CD1c-positive myeloid dendritic cell (primary cell): ENCODE measurements around the gene SLC35D1.

Experiments used
- DNase-seq: peaks from one replicate; pipeline ENCODE4 v3.0.0-alpha.2; 2016; ENCODE audit errors: extremely low spot score

SLC35D1 gene

DNA sequence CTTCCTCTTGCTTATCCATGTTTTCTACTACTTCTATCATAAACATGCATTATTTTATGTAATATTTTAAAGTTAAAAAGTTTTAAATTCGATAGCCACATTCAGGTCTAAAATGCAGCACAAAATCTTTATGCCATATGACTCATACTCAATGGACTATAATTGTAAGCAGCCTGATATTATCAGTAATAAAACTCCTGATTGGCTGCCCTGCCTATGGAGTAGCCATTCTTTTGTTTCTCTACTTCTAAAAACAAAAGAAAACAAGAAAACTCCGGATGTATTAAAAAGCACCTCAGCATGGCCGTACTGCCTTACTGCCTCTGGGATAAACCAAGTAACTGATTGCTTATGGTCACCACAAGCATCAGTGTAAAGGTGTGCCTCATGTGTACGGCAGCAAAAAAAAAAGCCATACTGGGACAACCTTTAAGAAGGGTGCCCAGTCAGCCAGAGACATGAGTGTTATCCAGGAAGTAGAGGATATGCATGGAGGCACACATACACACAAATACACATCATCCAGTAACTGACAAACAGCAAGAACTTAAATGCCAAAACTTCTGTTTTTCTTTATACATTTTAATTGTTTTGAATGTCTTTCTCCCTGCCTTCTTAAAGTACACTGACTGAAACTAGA is 9.2 kb downstream of the SLC35D1 start:
- no peak for DNase-seq

GRCh38 chr1:67043366-67043765 is 10.6 kb downstream of the SLC35D1 start:
- DNase-seq: no peak

GRCh38 chr1:67041841-67042503 is 12.0 kb downstream of the SLC35D1 start:
- DNase-seq: no peak

- DNase-seq: no peak
Measured at GRCh38 chr1:67040405-67040804, 13.5 kb downstream of the SLC35D1 start.

GRCh38 chr1:67031859-67032247 is 22.1 kb downstream of the SLC35D1 start:
- DNase-seq: no peak

DNA sequence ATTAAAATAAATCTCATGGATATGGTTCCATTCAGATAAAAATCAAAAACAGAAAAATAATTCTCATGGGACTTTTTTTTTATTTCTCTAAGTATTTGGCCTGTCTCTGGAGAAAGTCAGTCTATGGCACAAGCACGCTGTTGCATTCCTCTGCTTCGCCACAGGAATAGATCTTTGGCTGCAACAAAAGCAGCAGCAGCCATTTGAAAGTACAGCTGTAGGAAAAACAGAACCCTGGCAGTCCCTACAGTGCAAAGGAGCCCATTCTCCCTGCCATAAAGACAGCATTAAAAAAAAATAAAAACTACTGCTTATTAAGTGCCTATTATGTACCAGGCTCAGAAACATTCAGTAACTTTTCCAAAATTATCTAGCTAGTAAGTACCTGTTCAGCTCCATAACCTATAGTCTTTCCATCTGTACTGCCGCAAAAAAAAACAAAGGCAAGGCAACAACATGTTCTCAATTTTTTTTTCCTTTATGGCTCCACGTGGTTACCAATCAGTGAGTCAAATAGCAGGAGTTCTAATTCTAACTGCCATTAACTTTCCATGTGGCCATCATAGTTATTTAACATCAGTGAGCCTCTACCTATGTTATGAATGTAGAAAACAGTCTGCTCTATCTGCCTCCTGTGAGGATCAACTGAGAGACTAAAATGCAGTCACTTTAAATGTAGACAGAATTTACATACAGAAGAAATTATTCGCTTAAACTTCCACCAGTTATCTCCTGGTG is 22.7 kb downstream of the SLC35D1 start:
- no peak for DNase-seq

GRCh38 chr1:67029472-67029871 is 24.5 kb downstream of the SLC35D1 start:
- no peak for DNase-seq

DNA sequence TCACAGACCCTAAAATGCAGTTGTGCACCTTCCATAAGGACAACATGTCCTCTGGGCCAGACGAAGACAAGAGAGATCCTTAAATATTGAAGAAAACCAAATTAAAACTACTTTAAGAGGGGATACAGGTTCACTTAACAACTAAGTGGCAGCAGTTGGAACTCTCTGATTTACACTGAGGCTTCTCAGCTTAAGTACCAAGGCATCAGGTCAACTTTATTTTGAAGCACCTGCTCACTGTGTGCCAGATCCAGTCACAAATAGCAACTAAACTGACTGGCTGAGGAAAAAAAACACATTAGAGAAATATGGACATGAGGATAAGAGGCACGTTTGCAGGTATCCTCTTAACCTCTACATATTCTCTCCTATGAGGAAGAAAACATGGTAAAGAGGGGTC is 33.2 kb downstream of the SLC35D1 start:
- DNase-seq: no peak

GRCh38 chr1:67020304-67020703 is 33.6 kb downstream of the SLC35D1 start:
- no peak for DNase-seq

GRCh38 chr1:67019600-67020136 is 34.3 kb downstream of the SLC35D1 start:
- no peak for DNase-seq

- DNase-seq: no peak
Measured at GRCh38 chr1:67019121-67019520, 34.8 kb downstream of the SLC35D1 start.

DNA sequence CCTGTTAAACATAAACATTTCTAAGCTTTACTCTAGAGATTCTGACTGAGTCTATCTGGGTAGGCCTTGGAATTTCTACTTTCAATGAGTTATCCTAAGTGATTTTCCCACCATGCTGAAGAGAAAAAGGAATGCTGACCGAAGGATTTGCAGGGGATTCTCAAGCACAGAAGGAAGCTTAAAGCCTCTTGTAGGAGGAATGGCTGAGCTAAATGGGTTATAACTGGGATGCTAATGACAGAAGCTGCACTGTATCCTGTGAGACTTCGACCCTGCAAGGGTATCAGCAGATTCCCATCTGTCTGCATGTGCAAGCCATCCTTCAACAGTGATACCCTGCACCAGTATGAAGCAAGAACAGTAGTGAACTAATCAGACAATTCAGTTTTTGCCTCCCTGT is 35.4 kb downstream of the SLC35D1 start:
- no peak for DNase-seq

GRCh38 chr1:67013573-67013972 is 40.4 kb downstream of the SLC35D1 start:
- DNase-seq: no peak

GRCh38 chr1:67009792-67010191 is 44.2 kb downstream of the SLC35D1 start:
- no peak for DNase-seq

DNA sequence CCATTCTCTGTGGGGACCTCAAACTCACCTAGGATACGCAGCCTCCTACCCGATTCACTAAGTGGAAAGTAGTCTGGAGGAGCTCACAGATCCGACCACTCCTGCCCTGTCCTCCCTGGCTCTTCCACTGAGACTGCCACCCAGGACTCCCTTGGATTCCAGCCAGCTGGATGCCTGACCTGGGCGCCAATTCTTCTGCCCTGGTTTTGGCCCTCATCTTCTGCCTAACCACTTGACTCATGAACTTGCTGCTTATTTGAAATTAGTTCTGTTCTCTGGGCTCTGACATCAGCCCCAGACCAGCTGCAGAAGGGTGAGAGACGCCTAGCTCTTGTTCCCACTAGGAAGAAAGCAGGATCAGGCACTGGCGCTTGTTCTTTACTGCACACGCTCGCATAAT is 48.9 kb downstream of the SLC35D1 start:
- no peak for DNase-seq

GRCh38 chr1:67004176-67004575 is 49.8 kb downstream of the SLC35D1 start:
- DNase-seq: no peak

GRCh38 chr1:67001682-67002425 is 52.1 kb downstream of the SLC35D1 start:
- no peak for DNase-seq

GRCh38 chr1:66999640-67000400 is 54.1 kb downstream of the SLC35D1 start:
- DNase-seq: no peak

DNA sequence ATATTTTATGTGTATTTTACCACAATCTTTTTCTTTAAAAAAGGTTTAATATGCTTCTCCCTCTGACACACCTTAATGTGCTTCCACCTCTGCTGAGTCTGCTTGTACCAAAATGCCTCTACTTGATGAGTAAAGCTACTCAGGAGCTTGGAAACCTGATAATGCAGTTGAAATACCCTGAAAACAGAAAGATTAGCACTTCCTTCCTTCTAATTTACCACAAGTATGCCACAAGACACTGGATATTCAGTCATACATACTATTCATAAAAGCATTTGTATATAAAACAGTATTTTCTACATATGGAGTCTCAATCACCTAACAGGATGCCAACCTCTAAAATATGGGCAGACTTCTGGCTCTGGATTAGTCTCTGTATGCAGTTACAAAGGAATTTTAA is 55.0 kb downstream of the SLC35D1 start:
- no peak for DNase-seq

DNA sequence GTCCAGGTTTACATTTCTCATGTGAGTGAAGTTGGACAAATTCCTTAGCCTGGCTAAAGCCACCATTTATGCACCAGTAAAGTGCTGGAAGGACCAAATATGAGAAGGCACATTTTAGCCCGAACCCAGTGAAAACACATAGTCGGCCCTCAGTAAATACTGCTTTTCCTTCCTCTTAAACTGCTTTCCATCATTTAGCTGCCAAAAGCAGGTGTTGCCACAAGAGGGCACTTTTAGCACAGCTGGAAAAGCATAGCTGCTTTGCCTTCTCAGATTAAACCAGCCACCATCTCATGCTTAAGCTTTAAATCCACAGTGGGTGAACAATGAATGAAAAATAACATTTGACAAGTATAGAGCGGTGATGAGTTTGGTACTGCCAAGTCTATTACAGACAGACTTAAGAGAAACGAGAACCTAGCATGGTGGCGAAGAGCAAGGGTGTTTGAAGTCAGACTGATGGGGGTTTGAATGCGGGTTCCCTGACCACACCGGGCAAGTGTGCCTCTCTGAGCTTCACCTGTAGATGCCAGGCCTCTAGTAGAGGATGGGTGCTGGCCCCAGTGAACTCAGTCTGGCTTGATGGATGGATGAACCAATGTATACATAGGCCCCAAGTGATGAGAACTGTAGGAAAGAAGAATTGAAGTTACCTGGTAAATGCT is 57.8 kb downstream of the SLC35D1 start:
- peak; percentile 53 for DNase-seq

GRCh38 chr1:66993076-66993475 is 60.9 kb downstream of the SLC35D1 start:
- no peak for DNase-seq
